Caco-2 (cell line): Measurements from ENCODE around the gene STEAP3. TPM values are rescaled to one million over a fixed set of nuclear protein-coding genes. Genes with fewer than 3 reads are reported as not detected.

Experiments
- BruUV-seq: library from RNA; stranded (reverse); fragments of 400-500 nt; replicated peaks from 2 replicates; lab custom pipeline; 2021; lab: Mats Ljungman, UMichigan
- CTCF ChIA-PET: fragments of 300-600 bp; sonication (Branson Sonifier 250); formaldehyde crosslinking; loops from one replicate; lab custom pipeline; 2022; ENCODE audit warnings: antibody characterized with exemption; lab: Charles Lee
- POLR2A ChIA-PET: fragments of 300-600 bp; sonication (Branson Sonifier 250); formaldehyde crosslinking; loops from one replicate; lab custom pipeline; 2022; ENCODE audit warnings: antibody characterized with exemption; lab: Charles Lee
- DNase-seq, 2 experiments: peaks; one replicate each; pipeline versions ENCODE4 v3.0.0 to v3.0.0-alpha.2; 2020 to 2022
- H3K27me3 ChIP-seq: replicated peaks from 2 replicates; pipeline ENCODE4 v1.6.0; 2011; ENCODE audit warnings: low read length; ENCODE audit not compliant: control insufficient read depth, insufficient read depth
- H3K36me3 ChIP-seq: 2 replicates; pipeline ENCODE4 v1.5.1; 2011; ENCODE audit warnings: low read length; ENCODE audit not compliant: control insufficient read depth, insufficient read depth
- H3K4me1 ChIP-seq: fragments of 250-450 bp; sonication (Bioruptor Pico); 2 replicates; pipeline ENCODE4 v1.5.1; 2020; ENCODE audit warnings: mild to moderate bottlenecking
- H3K4me3 ChIP-seq: 2 replicates; pipeline ENCODE4 v1.5.1; 2011; ENCODE audit warnings: low read depth, mild to moderate bottlenecking, control low read depth, low read length
- H3K9me3 ChIP-seq: fragments of 250-450 bp; sonication (Bioruptor Pico); 2 replicates; pipeline ENCODE4 v1.5.1; 2020; ENCODE audit warnings: mild to moderate bottlenecking, moderate library complexity
- H3K27ac Mint-ChIP-seq: one replicate; pipeline ENCODE4 v1.8.0; 2022; ENCODE audit warnings: mixed read lengths; ENCODE audit not compliant: unreplicated experiment
- H3K27me3 Mint-ChIP-seq: one replicate; pipeline ENCODE4 v1.8.0; 2022; ENCODE audit warnings: mixed read lengths; ENCODE audit not compliant: insufficient read depth, unreplicated experiment
- H3K36me3 Mint-ChIP-seq: one replicate; pipeline ENCODE4 v1.8.0; 2022; ENCODE audit warnings: mild to moderate bottlenecking, mixed read lengths; ENCODE audit not compliant: insufficient read depth, unreplicated experiment
- H3K4me1 Mint-ChIP-seq: one replicate; pipeline ENCODE4 v1.8.0; 2022; ENCODE audit warnings: low read depth, mixed read lengths; ENCODE audit not compliant: unreplicated experiment
- H3K4me3 Mint-ChIP-seq: one replicate; pipeline ENCODE4 v1.8.0; 2022; ENCODE audit warnings: mild to moderate bottlenecking, moderate library complexity, mixed read lengths; ENCODE audit not compliant: unreplicated experiment
- H3K9me3 Mint-ChIP-seq: one replicate; pipeline ENCODE4 v1.8.0; 2022; ENCODE audit warnings: mixed read lengths; ENCODE audit not compliant: unreplicated experiment
- intact Hi-C: fragments of 100-400 bp; cut with micrococcal nuclease; formaldehyde crosslinking; loops from one replicate; pipeline ENCODE4 v1.10.0; 2022; ENCODE audit not compliant: unreplicated experiment
- total RNA-seq: library from RNA; stranded (reverse); gene quantifications from 2 replicates; pipeline ENCODE4 v1.2.3, GENCODE V29; 2022
- TF ChIP-seq, protein P1 (sequence below), 2 experiments: fragments of 200-600 bp in 1 of 2; IDR thresholded peaks; 1 replicate in 1 of 2; 2 replicates in 1 of 2; pipeline versions ENCODE4 v1.5.1 to v1.8.0; 2011 to 2022; ENCODE audit warnings: antibody characterized with exemption in 1 of 2, control low read depth in 1 of 2, inconsistent platforms in 1 of 2, low read depth in 1 of 2, low read length in 1 of 2, mild to moderate bottlenecking in 1 of 2, moderate library complexity in 1 of 2; ENCODE audit not compliant: insufficient read depth in 1 of 2, severe bottlenecking in 1 of 2, unreplicated experiment in 1 of 2

STEAP3 gene
- total RNA-seq, 1 experiment from 2014 or later: 20.4 TPM

DNA sequence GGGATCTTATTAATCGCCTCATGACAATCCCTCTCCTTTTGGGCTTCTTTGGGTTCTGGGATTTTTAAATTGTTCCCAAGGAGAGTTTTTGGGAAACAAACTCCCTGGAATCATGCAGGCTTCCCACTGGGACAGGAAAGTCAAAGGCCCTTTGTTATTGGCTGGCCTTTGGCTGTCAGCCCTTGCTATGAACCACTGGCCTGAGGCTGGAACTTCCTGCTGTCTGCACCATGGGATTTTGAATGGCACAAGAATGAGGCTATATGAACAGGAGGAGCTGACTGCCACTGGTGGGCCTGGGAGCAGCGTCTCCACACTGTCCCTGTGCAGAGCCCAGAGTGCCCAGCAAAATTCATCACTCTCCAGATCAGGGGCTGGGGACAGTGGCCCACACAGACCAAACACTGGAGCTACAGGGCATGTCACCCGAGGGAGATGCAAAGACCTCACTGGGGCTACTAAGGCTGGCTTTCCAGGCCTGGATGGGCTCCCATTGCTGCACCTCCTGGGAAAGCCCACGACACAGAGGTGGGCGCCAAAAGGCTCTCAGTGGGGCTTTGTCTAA lies 35.7 kb downstream of the STEAP3 start:
- ChIA-PET POLR2A (no interaction called here), CTCF (interaction anchor here (0.6 kb wide), 1 partner anchor 248 kb away, joined by 3 read pairs; no protein-coding TSS in a partner anchor)
- Histone ChIP-seq H3K9me3 (no peaks in the 10 kb centered on the region), H3K36me3 (peaks cover 2% of the 10 kb centered on the region; the same call in 1 of the 2 replicates), H3K4me3 (no peak overlapping the region), H3K27me3 (no peaks in the 10 kb centered on the region), H3K4me1 (peaks cover 45% of the 10 kb centered on the region)
- Mint-ChIP-seq H3K27me3 (no peaks in the 10 kb centered on the region), H3K27ac (peak overlapping the region; percentile 91), H3K9me3 (no peaks in the 10 kb centered on the region), H3K4me1 (peaks cover 22% of the 10 kb centered on the region), H3K4me3 (no peak overlapping the region), H3K36me3 (peaks cover 5% of the 10 kb centered on the region)
- no TSS peak for BruUV-seq
- intact Hi-C loops: loop anchor here (2.0 kb wide), 1 partner anchor 35 kb away; no protein-coding TSS in a partner anchor
- DNase-seq: no peak
- TF ChIP-seq, protein P1, sequence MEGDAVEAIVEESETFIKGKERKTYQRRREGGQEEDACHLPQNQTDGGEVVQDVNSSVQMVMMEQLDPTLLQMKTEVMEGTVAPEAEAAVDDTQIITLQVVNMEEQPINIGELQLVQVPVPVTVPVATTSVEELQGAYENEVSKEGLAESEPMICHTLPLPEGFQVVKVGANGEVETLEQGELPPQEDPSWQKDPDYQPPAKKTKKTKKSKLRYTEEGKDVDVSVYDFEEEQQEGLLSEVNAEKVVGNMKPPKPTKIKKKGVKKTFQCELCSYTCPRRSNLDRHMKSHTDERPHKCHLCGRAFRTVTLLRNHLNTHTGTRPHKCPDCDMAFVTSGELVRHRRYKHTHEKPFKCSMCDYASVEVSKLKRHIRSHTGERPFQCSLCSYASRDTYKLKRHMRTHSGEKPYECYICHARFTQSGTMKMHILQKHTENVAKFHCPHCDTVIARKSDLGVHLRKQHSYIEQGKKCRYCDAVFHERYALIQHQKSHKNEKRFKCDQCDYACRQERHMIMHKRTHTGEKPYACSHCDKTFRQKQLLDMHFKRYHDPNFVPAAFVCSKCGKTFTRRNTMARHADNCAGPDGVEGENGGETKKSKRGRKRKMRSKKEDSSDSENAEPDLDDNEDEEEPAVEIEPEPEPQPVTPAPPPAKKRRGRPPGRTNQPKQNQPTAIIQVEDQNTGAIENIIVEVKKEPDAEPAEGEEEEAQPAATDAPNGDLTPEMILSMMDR (IDR thresholded peaks at IDR 0.05; ENCODE audit: insufficient read depth in 1 of 2, low read depth in 1 of 2, low read length in 1 of 2, severe bottlenecking in 1 of 2, unreplicated experiment in 1 of 2): no peak

DNA sequence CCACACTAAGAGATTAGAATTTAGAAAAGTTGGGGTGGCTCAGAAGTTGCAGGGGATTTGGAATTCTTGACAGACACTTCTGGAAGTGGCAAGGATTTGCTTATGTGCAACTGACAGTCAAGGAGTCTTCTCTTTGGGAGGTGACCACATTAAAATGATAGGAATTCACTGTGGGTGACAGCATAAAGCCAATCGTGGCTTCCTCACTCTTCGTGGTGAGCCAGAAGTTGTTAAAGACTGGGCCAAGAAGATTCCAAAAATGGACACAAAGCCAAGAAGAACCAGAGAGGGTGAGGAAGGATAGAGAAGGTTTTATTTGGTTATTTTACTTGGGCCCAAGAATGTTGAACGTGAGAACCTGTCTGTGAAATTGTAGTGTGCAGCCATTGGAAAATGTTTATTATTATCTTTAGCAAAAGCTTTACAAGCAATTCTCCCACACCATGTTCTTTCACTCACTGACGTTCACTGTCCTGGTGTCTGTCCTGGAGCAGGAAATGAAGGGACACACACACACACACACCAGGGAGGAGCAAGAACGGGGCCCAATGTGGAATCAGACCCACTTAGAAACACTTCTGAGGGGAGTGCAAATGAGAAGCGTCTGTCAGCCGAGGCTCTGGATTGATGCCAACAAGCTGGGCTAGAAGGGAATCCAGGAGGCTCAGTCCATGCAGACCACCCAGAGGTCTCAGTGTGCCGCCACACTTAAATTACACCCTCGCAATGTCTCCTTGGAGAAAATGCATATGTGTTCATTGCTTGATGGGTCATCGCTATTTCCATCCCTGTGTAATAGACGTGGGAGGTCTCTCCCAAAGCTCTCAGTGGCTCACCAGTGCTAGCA lies 37.2 kb downstream of the STEAP3 start:
- H3K9me3 ChIP-seq: no peaks in the 10 kb centered on the region
- Mint-ChIP-seq H3K4me3 (no peak overlapping the region), H3K27me3 (no peaks in the 10 kb centered on the region), H3K4me1 (peaks cover 20% of the 10 kb centered on the region), H3K27ac (peak overlapping the region; percentile 73), H3K36me3 (peaks cover 5% of the 10 kb centered on the region), H3K9me3 (no peaks in the 10 kb centered on the region)
- no peak for DNase-seq
- H3K4me3 ChIP-seq: no peak overlapping the region
- peaks cover 2% of the 10 kb centered on the region; the same call in 1 of the 2 replicates for H3K36me3 ChIP-seq
- intact Hi-C loops: no loop called here
- CTCF ChIA-PET: interaction anchor here (0.6 kb wide), 1 partner anchor 181 kb away, joined by 3 read pairs; no protein-coding TSS in a partner anchor
- H3K4me1 ChIP-seq: peaks cover 40% of the 10 kb centered on the region
- POLR2A ChIA-PET: no interaction called here
- no TSS peak for BruUV-seq
- no peaks in the 10 kb centered on the region for H3K27me3 ChIP-seq
- TF ChIP-seq, protein P1 (IDR thresholded peaks at IDR 0.05; ENCODE audit: insufficient read depth in 1 of 2, low read depth in 1 of 2, low read length in 1 of 2, severe bottlenecking in 1 of 2, unreplicated experiment in 1 of 2): no peak

DNA sequence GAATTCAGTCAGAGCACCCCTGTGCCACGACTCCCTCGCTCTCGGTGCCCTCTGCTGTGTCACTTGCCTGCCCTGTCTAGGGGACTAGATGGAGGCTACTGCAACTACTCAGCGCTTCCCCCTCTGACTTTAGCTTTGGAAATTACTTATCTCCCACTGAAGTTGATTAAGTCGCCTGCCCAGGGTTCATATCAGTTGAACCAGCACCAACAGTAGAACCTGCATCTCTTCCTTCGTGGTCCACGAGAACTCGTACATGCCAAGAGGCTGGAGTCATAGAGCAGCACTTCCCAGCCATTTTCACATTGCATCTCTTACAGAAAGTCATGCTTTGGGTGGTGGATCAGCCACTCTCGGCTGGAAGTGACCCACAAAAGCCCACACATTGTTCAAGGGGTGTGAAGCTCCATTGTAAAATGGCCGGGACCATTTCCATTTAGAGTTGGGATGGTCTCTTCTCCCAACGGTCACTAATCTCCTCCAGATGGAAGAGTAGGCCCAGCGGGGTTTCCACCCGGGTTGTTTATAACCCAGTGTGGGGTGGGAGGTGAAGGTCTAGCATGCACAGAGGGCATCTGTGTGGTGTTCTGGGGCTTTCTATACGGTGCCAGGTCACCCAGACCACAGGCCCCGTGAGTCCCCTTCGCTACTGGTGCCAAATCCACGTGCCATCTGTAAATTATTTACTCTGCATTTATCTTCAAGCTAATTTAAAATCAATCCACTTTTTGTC lies 38.0 kb downstream of the STEAP3 start:
- no peaks in the 10 kb centered on the region for H3K27me3 ChIP-seq
- no peaks in the 10 kb centered on the region for H3K27me3 Mint-ChIP-seq
- BruUV-seq: no TSS peak
- TF ChIP-seq, protein P1 (IDR thresholded peaks at IDR 0.05; ENCODE audit: insufficient read depth in 1 of 2, low read depth in 1 of 2, low read length in 1 of 2, severe bottlenecking in 1 of 2, unreplicated experiment in 1 of 2): no peak
- H3K4me3 ChIP-seq: no peak overlapping the region
- POLR2A ChIA-PET: no interaction called here
- peaks cover 2% of the 10 kb centered on the region; the same call in 1 of the 2 replicates for H3K36me3 ChIP-seq
- no peak for DNase-seq
- no peak overlapping the region for H3K4me3 Mint-ChIP-seq
- intact Hi-C loops: no loop called here
- CTCF ChIA-PET: interaction anchor here (0.6 kb wide), 1 partner anchor 380 kb away, joined by 3 read pairs; no protein-coding TSS in a partner anchor
- H3K9me3 Mint-ChIP-seq: no peaks in the 10 kb centered on the region
- peaks cover 32% of the 10 kb centered on the region for H3K4me1 ChIP-seq
- H3K27ac Mint-ChIP-seq: peak overlapping the region; percentile 73
- peaks cover 5% of the 10 kb centered on the region for H3K36me3 Mint-ChIP-seq
- no peaks in the 10 kb centered on the region for H3K9me3 ChIP-seq
- H3K4me1 Mint-ChIP-seq: peaks cover 12% of the 10 kb centered on the region
